ENCODE results near the gene STPG2. TPM values are rescaled to one million over a fixed set of nuclear protein-coding genes. Genes with fewer than 3 reads are reported as not detected.

The STPG2 gene
- total RNA-seq, 6 experiments from 2014 or later: not detected

DNA sequence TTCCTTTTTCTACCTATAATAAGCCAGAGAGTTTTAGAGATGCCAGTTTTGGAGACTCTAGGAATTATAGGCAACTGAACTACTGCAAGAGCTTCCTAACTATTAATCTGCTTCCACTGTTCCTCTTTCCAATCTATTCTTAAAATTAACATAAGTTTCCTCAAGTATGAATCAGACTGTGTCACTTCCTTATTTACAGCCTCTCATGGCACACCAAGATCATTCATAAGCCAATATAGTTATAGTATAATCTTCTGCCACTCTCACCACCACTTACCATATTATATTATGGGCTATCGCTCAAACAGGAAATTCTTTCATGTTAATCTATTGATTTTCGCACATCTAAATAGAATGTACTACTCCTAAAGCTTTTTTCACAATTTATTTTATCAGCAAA lies 383.5 kb downstream of the STPG2 start:
- H3K4me3 Mint-ChIP-seq: no peak overlapping the region
- no peak overlapping the region for H3K27ac Mint-ChIP-seq
- TF ChIP-seq, protein P1, sequence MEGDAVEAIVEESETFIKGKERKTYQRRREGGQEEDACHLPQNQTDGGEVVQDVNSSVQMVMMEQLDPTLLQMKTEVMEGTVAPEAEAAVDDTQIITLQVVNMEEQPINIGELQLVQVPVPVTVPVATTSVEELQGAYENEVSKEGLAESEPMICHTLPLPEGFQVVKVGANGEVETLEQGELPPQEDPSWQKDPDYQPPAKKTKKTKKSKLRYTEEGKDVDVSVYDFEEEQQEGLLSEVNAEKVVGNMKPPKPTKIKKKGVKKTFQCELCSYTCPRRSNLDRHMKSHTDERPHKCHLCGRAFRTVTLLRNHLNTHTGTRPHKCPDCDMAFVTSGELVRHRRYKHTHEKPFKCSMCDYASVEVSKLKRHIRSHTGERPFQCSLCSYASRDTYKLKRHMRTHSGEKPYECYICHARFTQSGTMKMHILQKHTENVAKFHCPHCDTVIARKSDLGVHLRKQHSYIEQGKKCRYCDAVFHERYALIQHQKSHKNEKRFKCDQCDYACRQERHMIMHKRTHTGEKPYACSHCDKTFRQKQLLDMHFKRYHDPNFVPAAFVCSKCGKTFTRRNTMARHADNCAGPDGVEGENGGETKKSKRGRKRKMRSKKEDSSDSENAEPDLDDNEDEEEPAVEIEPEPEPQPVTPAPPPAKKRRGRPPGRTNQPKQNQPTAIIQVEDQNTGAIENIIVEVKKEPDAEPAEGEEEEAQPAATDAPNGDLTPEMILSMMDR (IDR thresholded peaks at IDR 0.05): no peak
- peaks cover 2% of the 10 kb centered on the region; the same call in 1 of the 2 replicates for H3K27me3 Mint-ChIP-seq (ENCODE audit: insufficient read depth)
- H3K36me3 Mint-ChIP-seq (ENCODE audit: low read depth): no peaks in the 10 kb centered on the region
- peaks cover 41% of the 10 kb centered on the region for H3K9me3 Mint-ChIP-seq
- DNase-seq: no peak
- no peaks in the 10 kb centered on the region for H3K4me1 Mint-ChIP-seq (ENCODE audit: low read depth)

DNA sequence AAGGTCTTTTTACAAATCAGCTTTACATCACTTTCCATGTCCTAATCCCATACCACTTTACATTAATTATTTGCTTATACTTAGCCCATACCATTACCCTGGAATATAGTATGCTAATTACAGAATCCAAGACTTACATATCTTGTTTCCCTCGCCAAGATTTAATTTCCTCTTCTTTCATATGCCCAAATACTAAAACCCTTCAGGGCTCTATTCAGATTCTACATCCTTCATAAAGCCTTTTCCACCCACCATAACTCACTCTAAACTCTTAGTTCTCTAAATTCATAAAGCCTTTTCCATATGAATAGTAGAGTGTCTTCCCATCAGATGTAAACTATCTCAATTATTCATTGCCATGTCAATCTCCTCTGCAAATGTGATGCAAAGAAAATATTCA lies 390.7 kb downstream of the STPG2 start:
- Mint-ChIP-seq H3K4me3 (no peak overlapping the region), H3K9me3 (peaks cover 32% of the 10 kb centered on the region), H3K36me3 (ENCODE audit: low read depth) (no peaks in the 10 kb centered on the region), H3K27me3 (ENCODE audit: insufficient read depth) (no peaks in the 10 kb centered on the region), H3K4me1 (ENCODE audit: low read depth) (no peaks in the 10 kb centered on the region), H3K27ac (no peak overlapping the region)
- no peak for DNase-seq
- TF ChIP-seq, protein P1 (IDR thresholded peaks at IDR 0.05): no peak

DNA sequence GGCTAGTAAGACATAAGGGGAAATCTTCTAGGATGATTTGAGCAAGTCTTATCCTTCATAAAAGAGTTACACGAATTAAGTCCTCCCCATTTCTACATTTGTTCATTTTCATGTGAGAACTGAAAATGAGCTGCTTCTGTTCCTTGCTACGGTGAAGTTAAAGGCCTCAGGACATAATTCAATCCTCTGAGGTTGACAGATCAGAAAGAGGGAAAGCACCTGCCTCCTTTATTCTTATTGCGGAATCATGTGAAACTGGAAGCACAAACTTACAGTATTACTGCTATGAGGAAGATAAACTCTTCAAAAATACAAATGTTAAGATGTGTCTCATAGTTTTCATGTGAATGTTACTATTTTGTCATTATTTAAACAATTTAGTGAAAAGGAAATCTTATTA lies 395.3 kb downstream of the STPG2 start:
- no peaks in the 10 kb centered on the region for H3K27me3 Mint-ChIP-seq (ENCODE audit: insufficient read depth)
- no peaks in the 10 kb centered on the region for H3K36me3 Mint-ChIP-seq (ENCODE audit: low read depth)
- no peak for DNase-seq
- TF ChIP-seq, protein P1 (IDR thresholded peaks at IDR 0.05): no peak
- H3K27ac Mint-ChIP-seq: no peak overlapping the region
- no peak overlapping the region for H3K4me3 Mint-ChIP-seq
- peaks cover 22% of the 10 kb centered on the region for H3K9me3 Mint-ChIP-seq
- no peaks in the 10 kb centered on the region for H3K4me1 Mint-ChIP-seq (ENCODE audit: low read depth)

DNA sequence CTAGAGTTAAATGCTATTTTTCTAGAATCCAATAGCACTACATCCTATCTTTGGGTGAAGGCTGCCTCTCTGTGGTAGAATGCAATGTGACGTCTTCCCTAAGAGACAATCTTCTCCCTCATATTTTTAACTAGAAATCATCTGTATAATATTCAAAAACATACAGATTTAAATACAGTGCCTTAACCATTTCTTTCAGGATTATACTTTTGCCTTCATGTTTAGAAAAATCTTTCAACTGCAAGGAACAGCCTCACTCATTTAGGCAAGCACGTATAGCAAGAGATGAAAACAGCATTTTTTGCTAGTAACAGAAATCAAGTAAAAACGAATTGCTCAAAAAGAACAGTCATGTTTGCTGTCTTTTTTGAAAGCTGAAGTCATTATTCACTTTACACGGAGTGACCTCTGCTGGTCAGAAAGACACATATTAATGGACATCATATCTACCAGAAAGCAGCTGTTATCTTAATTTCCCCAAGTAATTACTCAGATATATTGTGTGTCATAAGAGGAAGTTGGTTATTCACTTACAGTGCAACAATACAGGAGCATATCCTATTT lies 422.3 kb downstream of the STPG2 start:
- H3K9me3 Mint-ChIP-seq: peaks cover 19% of the 10 kb centered on the region
- TF ChIP-seq, protein P1 (IDR thresholded peaks at IDR 0.05): peak; percentile 22; the same call in 1 of the 2 replicates
- H3K27ac Mint-ChIP-seq: no peak overlapping the region
- DNase-seq: no peak
- H3K36me3 Mint-ChIP-seq (ENCODE audit: low read depth): no peaks in the 10 kb centered on the region
- H3K4me1 Mint-ChIP-seq (ENCODE audit: low read depth): no peaks in the 10 kb centered on the region
- no peak overlapping the region for H3K4me3 Mint-ChIP-seq
- no peaks in the 10 kb centered on the region for H3K27me3 Mint-ChIP-seq (ENCODE audit: insufficient read depth)

DNA sequence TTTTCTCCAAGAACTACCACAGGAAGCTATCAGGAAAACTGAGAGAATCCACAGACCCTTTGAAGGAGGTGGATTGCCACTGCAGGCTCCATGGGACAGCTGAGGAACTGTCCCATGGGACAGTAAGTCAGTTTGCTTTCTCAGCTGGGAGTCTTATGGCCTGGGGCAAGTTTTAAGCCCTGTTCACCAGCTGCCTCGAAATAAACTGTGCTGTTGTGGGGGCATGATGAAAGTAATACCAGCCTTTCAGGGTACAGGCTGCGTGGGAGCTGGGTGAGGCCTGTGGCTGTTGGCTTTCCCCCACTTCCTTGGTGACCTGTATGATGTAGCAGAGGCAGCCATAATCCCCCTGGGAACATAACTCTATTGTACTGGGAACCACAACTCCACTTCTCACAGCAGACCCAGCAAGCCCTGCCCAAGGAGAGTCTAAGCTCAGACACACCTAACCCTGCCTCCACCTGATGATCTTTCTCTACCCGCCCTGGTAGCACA lies 452.1 kb downstream of the STPG2 start:
- H3K9me3 Mint-ChIP-seq: peaks cover 54% of the 10 kb centered on the region
- TF ChIP-seq, protein P1 (IDR thresholded peaks at IDR 0.05): no peak
- DNase-seq: no peak
- H3K27me3 Mint-ChIP-seq (ENCODE audit: insufficient read depth): no peaks in the 10 kb centered on the region
- H3K4me3 Mint-ChIP-seq: no peak overlapping the region
- no peaks in the 10 kb centered on the region; the same call in 1 of the 2 replicates for H3K36me3 Mint-ChIP-seq (ENCODE audit: low read depth)
- H3K4me1 Mint-ChIP-seq (ENCODE audit: low read depth): no peaks in the 10 kb centered on the region
- H3K27ac Mint-ChIP-seq: no peak overlapping the region

All from HFFc6 (cell line).